Astrocyte of the hippocampus (primary cell): ENCODE data around the gene EFL1.

ENCODE experiments used
- DNase-seq: peaks from one replicate; pipeline ENCODE4 v3.0.0; 2011; ENCODE audit warnings: low read depth, low spot score

The EFL1 gene

DNA sequence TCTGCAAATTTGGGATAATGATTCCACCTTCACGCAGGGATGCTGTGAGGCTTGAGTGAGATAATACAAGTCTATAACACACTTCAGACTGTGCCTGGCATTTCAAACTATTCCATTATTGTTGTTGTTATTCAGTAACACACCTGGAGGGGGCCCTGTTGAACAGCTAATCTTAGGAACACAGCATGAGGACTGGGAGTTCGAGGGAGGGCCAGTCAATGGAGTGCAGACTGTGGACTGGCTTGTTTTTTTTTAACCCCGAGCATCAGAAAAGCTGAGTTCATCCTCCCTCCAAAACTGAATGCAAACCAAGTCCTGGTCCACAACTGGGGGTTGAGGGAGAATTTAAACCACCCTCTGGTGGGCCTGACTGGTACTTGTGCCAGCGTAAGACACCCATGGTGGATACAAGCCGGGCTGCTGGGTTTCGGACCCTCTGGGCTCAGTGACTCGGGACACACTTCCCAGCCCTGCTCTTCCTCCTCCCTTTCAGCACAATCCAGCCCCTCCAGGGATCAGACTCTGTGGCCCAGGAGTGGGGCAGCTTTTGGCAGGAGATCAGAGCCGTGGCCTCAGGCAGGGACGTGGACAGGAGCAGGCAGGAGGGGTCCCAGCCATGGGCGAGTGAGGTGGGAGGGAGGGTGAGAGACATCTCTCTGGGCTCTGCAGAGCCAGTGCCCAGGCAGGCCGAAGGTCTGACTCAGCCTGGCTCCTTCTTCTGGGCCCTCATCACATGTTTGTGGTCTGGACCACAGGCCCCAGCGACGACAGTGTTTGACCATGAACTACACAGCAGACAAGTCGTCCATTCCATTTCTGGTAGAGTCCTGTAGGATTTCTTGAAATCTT lies 180.4 kb downstream of the EFL1 start:
- peak; percentile 99 for DNase-seq

DNA sequence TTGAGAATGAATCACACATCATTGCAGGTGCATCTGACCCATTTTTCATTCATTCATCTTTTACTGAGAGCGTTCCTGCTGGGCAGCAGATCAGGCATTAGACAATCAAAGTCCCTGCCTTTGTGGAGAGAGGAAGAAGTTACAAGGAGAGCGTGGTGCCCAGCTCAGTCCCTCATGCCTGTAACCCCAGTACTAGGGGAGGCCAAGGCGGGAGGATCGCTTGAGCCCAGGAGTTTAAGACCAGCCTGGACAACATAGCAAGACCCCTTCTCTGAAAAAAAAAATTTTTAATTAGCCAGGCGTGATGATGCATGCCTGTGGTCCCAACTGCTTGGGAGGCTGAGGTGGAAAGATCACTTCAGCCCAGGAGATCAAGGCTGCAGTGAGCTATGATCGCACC lies 181.8 kb downstream of the EFL1 start:
- no peak for DNase-seq
